Esophagus squamous epithelium (tissue), 5 donors: ENCODE data around the gene SMAP2. TPM values are rescaled to one million over a fixed set of nuclear protein-coding genes. Genes with fewer than 3 reads are reported as not detected.

Experiments used
- DNase-seq: peaks from one replicate; lab custom pipeline; 2025; lab: John Stamatoyannopoulos, UW
- H3K27ac ChIP-seq, 4 donors: fragments of 200-600 bp; sonication (generic); one replicate each; pipeline ENCODE4 v1.5.1; 2016 to 2019; ENCODE audit warnings: mild to moderate bottlenecking in 1 of 4
- H3K27me3 ChIP-seq, 4 donors: fragments of 200-600 bp; sonication (generic); 1 replicate in 3 of 4; 2 replicates in 1 of 4; pipeline versions ENCODE4 v1.5.1 to v1.6.0; 2017 to 2021; ENCODE audit warnings: antibody characterized with exemption in 1 of 4
- H3K36me3 ChIP-seq, 3 donors: fragments of 200-600 bp; sonication (generic); one replicate each; pipeline ENCODE4 v1.5.1; 2016 to 2019
- H3K4me1 ChIP-seq, 3 donors: fragments of 200-600 bp; sonication (generic); one replicate each; pipeline ENCODE4 v1.5.1; 2017 to 2019
- H3K4me3 ChIP-seq, 4 donors: fragments of 200-600 bp; sonication (generic); 1 replicate in 3 of 4; 2 replicates in 1 of 4; pipeline ENCODE4 v1.5.1; 2016 to 2019; ENCODE audit warnings: mild to moderate bottlenecking in 2 of 4, moderate library complexity in 1 of 4
- H3K9me3 ChIP-seq, 3 donors: fragments of 200-600 bp; sonication (generic); one replicate each; pipeline ENCODE4 v1.5.1; 2016 to 2019
- CTCF ChIP-seq, 6 experiments: fragments of 450-650 bp in 4 of 6; fragments of 200-600 bp in 2 of 6; sonication (generic) in 2 of 6; IDR thresholded peaks; one replicate each; pipeline ENCODE4 v1.5.1; 2016 to 2019; ENCODE audit warnings: antibody characterized with exemption in 6 of 6, mild to moderate bottlenecking in 4 of 6, moderate library complexity in 4 of 6
- POLR2A ChIP-seq, 4 donors: fragments of 450-650 bp; IDR thresholded peaks; one replicate each; pipeline ENCODE4 v1.6.1; 2017; ENCODE audit warnings: antibody characterized with exemption in 4 of 4, mild to moderate bottlenecking in 4 of 4, moderate library complexity in 3 of 4
- WGBS, 2 donors: methylation state at CpG; one replicate each; pipeline ENCODE4 v1.1.5; 2018; 5-methylcytosine and 5-hydroxymethylcytosine counted together
- intact Hi-C: fragments of 100-400 bp; cut with DNase I; formaldehyde crosslinking; loops from one replicate; pipeline ENCODE4 v1.15.0; 2022
- total RNA-seq, 4 donors: library from RNA; depleted of rRNA; stranded (reverse); fragments of >200 nt; gene quantifications; one replicate each; pipeline ENCODE4 v1.1.0, GENCODE V29; 2016
- donor health status: DM: yes; HTN: yes; CAD: no.

The SMAP2 gene
- total RNA-seq, 4 donors from 2014 or later: 15.1 to 34.9 (median 23.8) TPM

- intact Hi-C loops: no loop called here
- DNase-seq: no peak
- H3K4me3 ChIP-seq: peak overlapping the region in 2 of 4 donors; percentile 20 to 31
- H3K4me1 ChIP-seq: peaks cover 5 to 57% (median 7%) of the 10 kb centered on the region in 3 donors
- TF ChIP-seq CTCF (IDR thresholded peaks at IDR 0.05) (no peak), POLR2A (IDR thresholded peaks at IDR 0.05) (peak in 3 of 4 donors; percentile 30 to 86 (median 31))
- H3K9me3 ChIP-seq: no peaks in the 10 kb centered on the region
- no peaks in the 10 kb centered on the region for H3K27me3 ChIP-seq
- WGBS, 2 donors: 32 to 72% methylated on average over 7 of the region's 7 CpGs
- H3K27ac ChIP-seq: peak overlapping the region; percentile 71 to 84 (median 80)
- H3K36me3 ChIP-seq: no peaks in the 10 kb centered on the region
Observed at GRCh38 chr1:40381268-40382107, 8.0 kb downstream of the SMAP2 start.

- WGBS, 2 donors: 65 to 84% methylated on average over 3 of the region's 3 CpGs
- H3K4me3 ChIP-seq: peak overlapping the region in 2 of 4 donors; percentile 20 to 31
Observed at GRCh38 chr1:40382108-40382460, 8.6 kb downstream of the SMAP2 start.

GRCh38 chr1:40382601-40383000 is 9.1 kb downstream of the SMAP2 start:
- no peak for DNase-seq
- Histone ChIP-seq H3K36me3 (no peaks in the 10 kb centered on the region), H3K9me3 (no peaks in the 10 kb centered on the region), H3K27me3 (no peaks in the 10 kb centered on the region), H3K27ac (peak overlapping the region; percentile 71 to 91 (median 80)), H3K4me1 (peaks cover 7 to 69% (median 13%) of the 10 kb centered on the region in 3 donors), H3K4me3 (peak overlapping the region in 1 of 4 donors; percentile 31)
- intact Hi-C loops: no loop called here
- TF ChIP-seq POLR2A (IDR thresholded peaks at IDR 0.05) (no peak), CTCF (IDR thresholded peaks at IDR 0.05) (peak in 1 of 6 experiments; percentile 18)

More at GRCh38 chr1:40382108-40382460, 8.6 kb downstream of the SMAP2 start:
- no peaks in the 10 kb centered on the region for H3K27me3 ChIP-seq
- no peaks in the 10 kb centered on the region for H3K36me3 ChIP-seq
- intact Hi-C loops: no loop called here
- no peak for DNase-seq
- TF ChIP-seq CTCF (IDR thresholded peaks at IDR 0.05) (no peak), POLR2A (IDR thresholded peaks at IDR 0.05) (no peak)
- peak overlapping the region; percentile 71 to 91 (median 80) for H3K27ac ChIP-seq
- H3K4me1 ChIP-seq: peaks cover 5 to 63% (median 13%) of the 10 kb centered on the region in 3 donors
- no peaks in the 10 kb centered on the region for H3K9me3 ChIP-seq

DNA sequence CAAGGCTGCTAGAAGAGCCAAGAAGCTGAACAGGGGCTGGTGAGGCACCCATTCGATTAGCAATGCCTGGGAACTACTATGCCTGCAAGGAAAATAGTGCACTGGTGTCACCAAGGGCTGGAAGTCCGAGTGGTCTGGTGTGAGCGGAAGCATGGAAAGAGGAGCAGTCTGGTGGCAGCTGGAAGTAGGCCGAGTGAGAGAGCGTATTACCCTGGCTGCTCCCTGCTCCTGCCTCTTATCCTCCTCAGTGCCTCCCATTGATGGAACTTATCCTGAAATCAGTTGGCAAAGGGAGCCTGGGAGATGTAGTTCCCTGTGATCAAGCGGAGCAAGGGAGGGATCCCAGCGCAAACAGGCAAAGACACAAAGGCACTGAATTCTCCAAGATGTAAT is 9.6 kb downstream of the SMAP2 start:
- TF ChIP-seq CTCF (IDR thresholded peaks at IDR 0.05) (no peak), POLR2A (IDR thresholded peaks at IDR 0.05) (no peak)
- DNase-seq: no peak
- WGBS, 2 donors: 69 to 71% methylated on average over 7 of the region's 7 CpGs

More for the DNA sequence above, 9.6 kb downstream of the SMAP2 start:
- intact Hi-C loops: no loop called here
- Histone ChIP-seq H3K4me1 (peaks cover 10 to 73% (median 16%) of the 10 kb centered on the region in 3 donors), H3K27me3 (no peaks in the 10 kb centered on the region), H3K4me3 (peak overlapping the region in 2 of 4 donors; percentile 3 to 31), H3K27ac (peak overlapping the region; percentile 71 to 91 (median 80)), H3K36me3 (no peaks in the 10 kb centered on the region), H3K9me3 (no peaks in the 10 kb centered on the region)
